HCT116 (cell line): ENCODE measurements around the gene TYROBP. TPM values are rescaled to one million over a fixed set of nuclear protein-coding genes. Genes with fewer than 3 reads are reported as not detected.

Experiments
- ATAC-seq: fragments of 200-7000 bp; cut with Tn5 transposase; 2 replicates; pipeline ENCODE4 v1.9.1; 2020; ENCODE audit warnings: mild to moderate bottlenecking, moderate library complexity
- BruUV-seq: library from RNA; stranded (reverse); fragments of 400-500 nt; replicated peaks from 2 replicates; lab custom pipeline; 2021; lab: Mats Ljungman, UMichigan
- CTCF ChIA-PET: fragments of 300-600 bp; sonication (Branson Sonifier 250); formaldehyde crosslinking; loops from one replicate; lab custom pipeline; 2021; ENCODE audit warnings: antibody characterized with exemption; lab: Charles Lee
- POLR2A ChIA-PET: fragments of 300-600, 350-600 bp; sonication (Branson Sonifier 250); formaldehyde crosslinking; loops from one replicate; lab custom pipeline; 2021; ENCODE audit warnings: antibody characterized with exemption; lab: Charles Lee
- RAD21 ChIA-PET, 2 experiments: fragments of 300-600 bp; sonication (Branson Sonifier 250); formaldehyde crosslinking; loops; one replicate each; lab custom pipeline; 2023; ENCODE audit warnings: low total read pairs in 2 of 2; ENCODE audit not compliant: uncharacterized antibody in 2 of 2, unreplicated experiment in 2 of 2, low non-redundant PET in 1 of 2; lab: Charles Lee
- DNase-seq: peaks from one replicate; pipeline ENCODE4 v3.0.0-alpha.2; 2010; ENCODE audit warnings: low read depth, low spot score
- H2AFZ ChIP-seq: fragments of 200-600 bp; shearing (Covaris generic), sonication (generic); 2 replicates; pipeline ENCODE4 v1.6.1; 2017; ENCODE audit warnings: low read depth, mixed run types, mixed read lengths, antibody characterized with exemption, low read length; ENCODE audit not compliant: poor library complexity, severe bottlenecking
- H3K27ac ChIP-seq: 2 replicates; pipeline ENCODE4 v1.5.1; 2012; ENCODE audit warnings: low read depth, low read length
- H3K27me3 ChIP-seq: fragments of 200-600 bp; sonication (generic); 2 replicates; pipeline ENCODE4 v1.6.1; 2016; ENCODE audit warnings: mixed run types, low read length, mixed read lengths; ENCODE audit not compliant: insufficient read depth
- H3K36me3 ChIP-seq, 2 experiments: fragments of 200-500 bp in 1 of 2; fragments of 200-600 bp in 1 of 2; sonication (Bioruptor generic) in 1 of 2; sonication (generic) in 1 of 2; 2 replicates each; pipeline versions ENCODE4 v1.5.1 to v1.6.1; 2014 to 2016; ENCODE audit warnings: low read length in 2 of 2, inconsistent platforms in 1 of 2, mixed read lengths in 1 of 2, mixed run types in 1 of 2; ENCODE audit not compliant: insufficient read depth in 2 of 2, control insufficient read depth in 1 of 2
- H3K4me1 ChIP-seq, 2 experiments: fragments of 200-600 bp in 1 of 2; sonication (generic) in 1 of 2; 2 replicates each; pipeline versions ENCODE4 v1.5.1 to v1.6.1; 2012 to 2017; ENCODE audit warnings: low read length in 2 of 2, inconsistent platforms in 1 of 2, mild to moderate bottlenecking in 1 of 2, mixed read lengths in 1 of 2, mixed run types in 1 of 2, moderate library complexity in 1 of 2; ENCODE audit not compliant: insufficient read depth in 2 of 2, control insufficient read depth in 1 of 2
- H3K4me2 ChIP-seq: fragments of 200-600 bp; sonication (generic); 2 replicates; pipeline ENCODE4 v1.6.1; 2017; ENCODE audit warnings: mixed run types, low read length, mixed read lengths
- H3K4me3 ChIP-seq, 2 experiments: fragments of 200-600 bp in 1 of 2; sonication (generic) in 1 of 2; replicated peaks in 1 of 2; 2 replicates each; pipeline ENCODE4 v1.5.1; 2011 to 2016; ENCODE audit warnings: low read length in 2 of 2, control low read depth in 1 of 2, low read depth in 1 of 2, mild to moderate bottlenecking in 1 of 2, mixed read lengths in 1 of 2, mixed run types in 1 of 2
- H3K79me2 ChIP-seq: fragments of 200-600 bp; sonication (generic); 2 replicates; pipeline ENCODE4 v1.6.1; 2017; ENCODE audit warnings: mild to moderate bottlenecking, mixed run types, low read length, moderate library complexity, mixed read lengths; ENCODE audit not compliant: insufficient read depth
- H3K9ac ChIP-seq: fragments of 200-600 bp; sonication (generic); 2 replicates; pipeline ENCODE4 v1.6.1; 2016; ENCODE audit warnings: low read length, mixed read lengths
- H3K9me2 ChIP-seq: fragments of 200-600 bp; sonication (generic), shearing (Covaris generic); 2 replicates; pipeline ENCODE4 v1.6.1; 2017; ENCODE audit warnings: mixed run types, mild to moderate bottlenecking, moderate library complexity; ENCODE audit not compliant: insufficient read depth
- H3K9me3 ChIP-seq, 2 experiments: fragments of 200-500 bp in 1 of 2; fragments of 200-600 bp in 1 of 2; sonication (Bioruptor generic) in 1 of 2; sonication (generic) in 1 of 2; 2 replicates each; pipeline ENCODE4 v1.6.1; 2014 to 2017; ENCODE audit warnings: low read length in 2 of 2, mixed read lengths in 2 of 2, inconsistent platforms in 1 of 2, low read depth in 1 of 2, mild to moderate bottlenecking in 1 of 2, mixed run types in 1 of 2, moderate library complexity in 1 of 2; ENCODE audit not compliant: control insufficient read depth in 1 of 2, insufficient read depth in 1 of 2
- H4K20me1 ChIP-seq: fragments of 200-600 bp; sonication (generic), shearing (Covaris generic); 2 replicates; pipeline ENCODE4 v1.6.1; 2017; ENCODE audit warnings: mixed run types, mild to moderate bottlenecking, moderate library complexity; ENCODE audit not compliant: insufficient read depth
- ATF3 ChIP-seq: IDR thresholded peaks from 2 replicates; pipeline ENCODE4 v1.6.1; 2012
- CBX3 ChIP-seq: IDR thresholded peaks from 2 replicates; pipeline ENCODE4 v1.6.1; 2012; ENCODE audit warnings: low read depth
- CTCF ChIP-seq, 3 experiments: fragments of 200-600 bp in 1 of 3; sonication (generic) in 1 of 3; IDR thresholded peaks in 2 of 3; conservative IDR thresholded peaks in 1 of 3; 2 replicates each; pipeline ENCODE4 v1.5.1; 2012 to 2017; ENCODE audit warnings: low read depth in 2 of 3, low read length in 2 of 3, antibody characterized with exemption in 1 of 3, borderline replicate concordance in 1 of 3, control low read depth in 1 of 3, mild to moderate bottlenecking in 1 of 3, mixed read lengths in 1 of 3, mixed run types in 1 of 3, moderate library complexity in 1 of 3; ENCODE audit not compliant: insufficient read depth in 1 of 3
- EZH2phosphoT487 ChIP-seq: fragments of 200-600 bp; IDR thresholded peaks from 2 replicates; pipeline ENCODE4 v1.6.1; 2018; ENCODE audit warnings: antibody characterized with exemption, borderline replicate concordance
- FOSL1 ChIP-seq: IDR thresholded peaks from 2 replicates; pipeline ENCODE4 v1.6.1; 2012; ENCODE audit warnings: low read depth
- POLR2A ChIP-seq: IDR thresholded peaks from 2 replicates; pipeline ENCODE4 v1.7.0; 2011; ENCODE audit warnings: borderline replicate concordance; ENCODE audit not compliant: insufficient read depth, insufficient read length; ENCODE audit errors: extremely low read depth
- POLR2AphosphoS5 ChIP-seq: IDR thresholded peaks from 2 replicates; pipeline ENCODE4 v1.6.1; 2011; ENCODE audit warnings: mild to moderate bottlenecking, low read depth, low read length, moderate library complexity
- SIN3A ChIP-seq: IDR thresholded peaks from 2 replicates; pipeline ENCODE4 v1.6.1; 2012; ENCODE audit warnings: low read depth
- SP1 ChIP-seq: IDR thresholded peaks from 2 replicates; pipeline ENCODE4 v1.6.1; 2012; ENCODE audit warnings: low read depth
- SRF ChIP-seq: IDR thresholded peaks from 2 replicates; pipeline ENCODE4 v1.6.1; 2012; ENCODE audit warnings: low read depth
- TCF7L2 ChIP-seq: IDR thresholded peaks from 2 replicates; pipeline ENCODE4 v1.7.0; 2011; ENCODE audit warnings: borderline replicate concordance, inconsistent platforms; ENCODE audit not compliant: insufficient read depth, insufficient read length; ENCODE audit errors: extremely low read depth
- YY1 ChIP-seq: IDR thresholded peaks from 2 replicates; pipeline ENCODE4 v1.6.1; 2011; ENCODE audit warnings: low read length, low read depth, moderate library complexity, mild to moderate bottlenecking; ENCODE audit not compliant: insufficient replicate concordance; ENCODE audit errors: extremely low read depth
- ZBTB33 ChIP-seq: IDR thresholded peaks from 2 replicates; pipeline ENCODE4 v1.6.1; 2011; ENCODE audit warnings: mild to moderate bottlenecking, low read length, moderate library complexity; ENCODE audit not compliant: insufficient replicate concordance; ENCODE audit errors: extremely low read depth
- ZFX ChIP-seq: fragments of 450-650 bp; IDR thresholded peaks from 2 replicates; pipeline ENCODE4 v1.6.1; 2017
- ZNF274 ChIP-seq: fragments of 200-500 bp; sonication (Bioruptor generic); IDR thresholded peaks from 2 replicates; pipeline ENCODE4 v1.6.1; 2014; ENCODE audit warnings: mild to moderate bottlenecking, low read depth, low read length, inconsistent platforms
- intact Hi-C: fragments of 100-400 bp; cut with micrococcal nuclease; formaldehyde crosslinking; loops from 2 replicates; pipeline ENCODE4 v1.10.0; 2022
- total RNA-seq: library from RNA; stranded (reverse); gene quantifications from one replicate; pipeline ENCODE4 v1.2.1, GENCODE V29; 2021; ENCODE audit not compliant: unreplicated experiment

TYROBP gene
- total RNA-seq, 1 experiment from 2014 or later, result 0.49 TPM

- BruUV-seq, result no TSS peak
- Histone ChIP-seq H3K4me3 (no peak overlapping the region), H3K27me3 (no peaks in the 10 kb centered on the region), H2AFZ (no peak overlapping the region), H3K9ac (no peak overlapping the region), H3K79me2 (peaks cover 13% of the 10 kb centered on the region), H4K20me1 (no peaks in the 10 kb centered on the region), H3K9me3 (no peaks in the 10 kb centered on the region), H3K27ac (no peak overlapping the region), H3K4me2 (no peak overlapping the region), H3K36me3 (no peaks in the 10 kb centered on the region; a peak in 2 of 4 replicates), H3K4me1 (peaks cover 6 to 8% of the 10 kb centered on the region in 2 experiments; a peak in 3 of 4 replicates), H3K9me2 (no peaks in the 10 kb centered on the region)
- ChIA-PET RAD21 (no interaction called here), POLR2A (no interaction called here), CTCF (no interaction called here)
- intact Hi-C loops, result no loop called here
- DNase-seq (no peak), ATAC-seq (no peak)
- TF ChIP-seq ZBTB33, result no peak
- TF ChIP-seq ZFX, result no peak
- no peak for TF ChIP-seq EZH2phosphoT487
- no peak for TF ChIP-seq ZNF274
- TF ChIP-seq CTCF (IDR thresholded peaks at IDR 0.05 in 2 of 3, conservative IDR thresholded peaks at IDR 0.05 in 1 of 3; ENCODE audit: borderline replicate concordance in 1 of 3, insufficient read depth in 1 of 3, low read depth in 2 of 3, low read length in 2 of 3), result no peak
- TF ChIP-seq YY1, result no peak
- TF ChIP-seq SIN3A, result no peak
- no peak for TF ChIP-seq SP1
- TF ChIP-seq CBX3, result no peak
- TF ChIP-seq ATF3, result no peak
- TF ChIP-seq POLR2AphosphoS5, result no peak
- TF ChIP-seq TCF7L2, result no peak
- TF ChIP-seq SRF, result no peak
- no peak for TF ChIP-seq POLR2A
- no peak for TF ChIP-seq FOSL1
Measured at GRCh38 chr19:35942235-35942634, 34.1 kb upstream of the TYROBP start.
